Endothelial cell of hepatic sinusoid (primary cell): ENCODE data around the gene FHIT.

ENCODE experiments used
- in situ Hi-C: cut with HindIII; loops from 2 replicates; pipeline ENCODE4 v1.10.0; 2017; ENCODE audit warnings: low sequenced_read_pairs

Gene FHIT

DNA sequence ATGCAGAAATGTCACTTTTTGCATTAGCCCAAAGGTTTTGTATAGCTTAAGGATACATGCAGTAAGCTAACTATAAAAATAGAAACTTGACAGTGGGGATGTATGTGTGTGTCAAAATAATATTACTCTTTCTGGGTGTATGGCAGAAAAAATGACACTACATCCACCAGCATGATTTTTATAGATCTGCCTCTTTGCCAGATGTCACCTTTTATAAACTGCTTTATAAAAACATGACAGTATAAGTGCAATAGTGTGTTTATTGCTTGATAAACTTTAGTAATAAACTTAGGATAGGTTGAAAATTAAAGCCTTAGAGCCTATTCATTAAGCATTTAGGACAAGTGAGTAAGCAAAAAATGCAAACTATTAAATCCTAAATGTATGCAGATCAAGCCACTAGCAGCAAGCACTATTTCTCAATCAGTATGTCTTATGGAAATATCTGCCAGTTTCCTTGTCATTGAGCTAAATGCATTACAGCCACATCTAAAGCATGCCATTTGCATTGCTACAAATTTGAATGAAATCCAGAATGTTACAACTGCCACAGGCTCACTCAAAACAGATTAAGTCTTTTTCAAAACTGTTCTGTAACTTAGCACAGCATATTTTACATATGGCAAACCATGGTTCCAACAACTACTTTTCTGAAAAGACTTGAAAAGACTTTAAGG lies 935.0 kb downstream of the FHIT start:
- in situ Hi-C loops: no loop called here

DNA sequence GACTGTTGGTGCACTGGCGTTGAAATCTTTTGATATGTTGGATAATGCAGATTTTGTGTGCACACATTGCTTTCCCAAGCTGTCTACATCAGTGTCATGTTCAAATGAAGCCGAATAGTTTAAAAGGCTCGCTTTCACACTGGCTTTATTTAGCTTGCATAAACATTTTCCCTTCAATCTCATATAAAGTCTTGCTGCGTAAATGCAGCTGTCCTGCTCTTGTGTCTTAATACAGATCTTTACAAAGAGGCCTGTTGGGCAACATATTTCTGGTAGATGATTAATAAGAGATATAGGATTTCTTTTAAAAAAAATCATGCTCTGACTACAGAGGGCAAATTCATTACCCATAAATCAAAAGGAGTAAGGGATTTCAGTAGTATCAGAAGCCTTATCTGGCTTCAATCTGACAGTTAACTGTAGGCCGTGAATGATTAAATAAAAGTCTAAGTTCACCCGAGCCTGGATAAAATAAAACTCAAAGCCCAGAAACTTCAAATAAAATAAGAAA lies 937.2 kb downstream of the FHIT start:
- in situ Hi-C loops: no loop called here

DNA sequence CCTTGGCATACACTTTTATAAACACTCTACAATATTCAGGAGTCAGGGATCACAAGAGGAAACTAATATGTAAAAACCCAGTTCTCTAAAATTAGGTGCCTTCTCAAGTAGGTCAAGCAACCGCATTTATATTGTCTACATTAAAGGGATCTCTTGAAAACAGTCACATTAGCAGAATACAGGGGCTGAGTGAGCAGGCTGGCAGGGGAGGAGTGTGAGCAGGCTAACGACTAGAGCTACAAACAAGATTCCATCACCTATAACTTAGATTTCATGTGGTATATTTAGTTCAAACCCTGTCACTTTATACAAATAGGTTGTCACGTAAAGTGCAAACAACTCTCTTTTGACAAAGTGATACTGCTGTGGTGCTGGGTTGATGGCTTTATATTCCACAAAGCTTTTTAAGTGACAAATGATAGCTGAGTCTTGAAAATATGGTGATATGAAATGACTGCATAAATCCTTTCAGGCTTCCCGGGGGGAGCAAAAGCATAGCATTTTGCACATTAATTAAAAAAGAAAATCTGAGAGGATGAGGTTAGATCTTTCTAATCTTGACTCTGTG lies 937.9 kb downstream of the FHIT start:
- in situ Hi-C loops: no loop called here

DNA sequence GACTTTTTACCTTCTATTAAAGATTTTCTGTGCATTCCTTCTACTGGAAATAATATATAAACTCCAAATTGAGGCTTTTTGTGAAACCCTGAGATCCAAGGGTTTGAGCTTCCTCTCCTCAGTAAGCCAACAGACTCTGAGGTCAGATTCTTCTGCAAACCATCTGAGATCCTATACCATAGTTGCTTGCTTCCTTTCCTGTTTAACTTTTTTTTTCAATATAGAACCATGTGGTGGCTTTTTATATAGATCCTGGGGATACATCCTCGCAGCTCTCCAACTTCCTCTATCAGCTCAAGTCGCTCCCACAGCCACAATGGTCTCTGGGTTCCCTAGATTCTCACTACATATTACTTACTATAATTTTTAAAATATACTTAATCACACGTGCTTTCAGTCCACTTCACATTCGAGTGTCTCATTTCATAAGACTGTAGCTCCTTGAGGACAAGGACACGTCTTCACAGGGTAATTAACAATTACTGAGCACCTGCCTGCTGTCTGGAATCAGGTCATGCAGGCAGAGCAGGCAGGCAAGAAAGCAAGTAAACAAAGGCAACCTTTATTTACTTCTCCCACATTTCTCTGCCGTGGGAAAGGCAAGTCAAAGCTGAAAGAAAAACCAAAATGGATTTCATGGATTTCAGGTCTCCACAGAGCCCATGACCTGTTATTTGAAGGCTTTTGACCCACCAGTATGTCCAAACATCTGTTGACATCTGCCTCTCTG lies 941.5 kb downstream of the FHIT start:
- in situ Hi-C loops: no loop called here

DNA sequence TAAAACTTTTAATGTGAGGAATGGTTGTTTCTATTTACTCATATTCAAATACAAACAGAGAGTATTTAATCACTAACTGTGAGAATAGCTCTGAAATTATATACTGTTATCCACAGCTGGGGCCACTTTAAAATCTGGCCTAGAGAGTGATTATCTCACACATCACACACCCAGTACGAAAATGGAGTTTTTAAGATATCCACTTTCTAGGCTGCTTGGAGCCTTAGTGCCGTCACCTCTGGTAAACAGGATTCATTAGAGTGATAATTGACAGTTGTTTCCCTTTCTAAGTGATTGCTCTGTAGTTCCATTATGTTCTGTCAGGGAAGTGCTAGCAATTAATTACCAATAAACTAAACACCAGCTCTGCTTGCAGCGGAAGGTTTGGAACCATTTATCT lies 942.4 kb downstream of the FHIT start:
- in situ Hi-C loops: no loop called here

DNA sequence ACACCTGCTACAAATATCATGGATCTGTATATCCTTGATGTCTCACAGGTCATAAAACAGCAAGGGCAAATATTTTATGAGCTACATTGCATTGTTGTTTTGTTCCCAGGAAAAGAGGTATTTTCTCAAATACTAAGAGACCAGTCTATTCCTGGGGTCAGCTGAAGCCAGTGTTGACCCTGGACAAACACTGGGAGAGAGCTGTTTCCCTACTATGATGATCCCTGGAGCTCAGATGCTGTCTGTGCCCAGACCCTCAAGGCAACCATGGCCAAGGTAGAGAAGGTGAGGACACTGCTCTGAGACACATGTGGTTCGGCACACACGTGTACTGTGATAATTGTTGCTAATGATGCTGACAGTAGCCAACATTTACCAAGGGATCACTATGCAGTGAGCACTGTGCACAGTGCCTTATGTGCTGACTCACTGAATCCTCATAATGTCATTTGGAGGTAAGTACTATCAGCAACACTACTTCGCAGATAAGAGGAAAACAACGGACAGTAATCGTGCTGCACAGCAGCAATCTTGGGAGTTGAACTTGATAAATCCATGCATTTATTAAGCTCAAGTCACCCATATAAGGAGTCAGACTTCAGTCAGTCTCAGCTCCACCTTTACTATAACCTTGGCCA lies 943.6 kb downstream of the FHIT start:
- in situ Hi-C loops: no loop called here

DNA sequence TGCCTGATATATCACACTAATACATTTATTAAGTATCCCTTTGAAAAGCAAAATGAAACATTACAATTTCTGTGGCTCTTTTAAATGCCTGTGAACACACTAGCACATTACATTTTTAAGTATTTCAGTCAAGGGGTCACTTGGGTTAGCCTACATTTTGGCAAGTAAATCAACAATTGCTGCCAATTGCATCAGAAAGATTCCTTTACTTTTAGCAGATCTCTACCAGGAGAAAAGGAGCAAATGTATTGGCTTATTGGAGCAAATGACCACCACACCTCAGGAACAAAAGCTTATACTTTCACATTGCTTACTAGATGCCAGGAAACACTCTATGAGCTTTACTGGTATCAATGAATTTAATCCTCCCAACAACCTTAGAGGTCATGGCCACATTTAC lies 947.1 kb downstream of the FHIT start:
- in situ Hi-C loops: no loop called here

DNA sequence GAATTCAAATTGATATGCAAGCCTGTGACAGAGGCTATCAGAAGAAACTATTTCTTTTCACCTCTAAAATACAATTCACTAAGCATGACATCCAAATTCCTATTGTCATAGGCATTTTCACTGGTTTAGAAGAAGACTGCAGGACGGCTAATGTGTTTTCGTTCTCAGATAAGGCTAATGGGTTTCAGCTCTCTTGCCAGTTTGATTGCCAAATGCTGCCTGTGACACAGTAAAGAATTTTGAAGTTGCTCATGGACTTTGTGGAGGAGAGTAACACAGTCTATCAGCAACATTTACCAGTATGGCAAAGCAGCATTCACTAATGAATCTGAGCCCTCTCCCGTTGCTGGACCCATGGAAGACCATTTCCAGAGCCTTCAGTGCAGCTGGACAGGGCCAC lies 948.1 kb downstream of the FHIT start:
- in situ Hi-C loops: no loop called here

DNA sequence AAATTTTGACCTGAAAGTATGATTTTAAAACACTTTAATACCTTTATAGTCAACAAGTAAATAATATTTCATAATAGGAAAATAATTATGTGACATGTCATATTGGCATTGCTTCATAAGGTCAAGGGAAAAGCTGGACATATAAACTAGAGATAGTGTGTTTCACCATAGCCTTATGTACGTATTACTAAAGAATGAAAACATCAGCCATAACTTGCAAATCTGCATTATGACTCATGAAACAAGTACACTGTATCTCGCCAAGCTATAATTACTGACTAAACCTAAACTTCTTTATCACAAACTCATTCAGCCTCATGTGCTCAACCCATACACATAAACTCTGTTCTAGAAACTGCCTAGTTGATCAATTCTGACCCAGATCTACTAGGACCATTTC lies 950.1 kb downstream of the FHIT start:
- in situ Hi-C loops: no loop called here

DNA sequence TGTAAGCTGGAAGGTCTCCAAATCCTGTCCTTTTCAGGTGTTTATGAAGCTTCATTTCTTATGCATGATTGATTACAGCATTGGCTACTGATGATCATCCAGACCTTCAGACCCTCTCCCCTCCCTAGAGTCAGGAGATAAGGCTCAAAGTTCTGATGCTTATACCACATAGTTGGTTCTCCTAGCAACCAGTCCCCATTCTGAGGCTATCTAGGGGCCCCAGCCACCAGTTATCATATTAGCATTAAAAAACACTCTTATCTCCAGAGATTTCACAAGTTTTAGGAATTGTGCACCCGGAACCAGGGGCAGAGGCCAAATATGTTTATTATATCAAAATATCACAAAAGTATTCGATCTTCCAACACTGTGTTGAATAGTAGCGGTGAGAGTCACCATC lies 953.1 kb downstream of the FHIT start:
- in situ Hi-C loops: no loop called here

DNA sequence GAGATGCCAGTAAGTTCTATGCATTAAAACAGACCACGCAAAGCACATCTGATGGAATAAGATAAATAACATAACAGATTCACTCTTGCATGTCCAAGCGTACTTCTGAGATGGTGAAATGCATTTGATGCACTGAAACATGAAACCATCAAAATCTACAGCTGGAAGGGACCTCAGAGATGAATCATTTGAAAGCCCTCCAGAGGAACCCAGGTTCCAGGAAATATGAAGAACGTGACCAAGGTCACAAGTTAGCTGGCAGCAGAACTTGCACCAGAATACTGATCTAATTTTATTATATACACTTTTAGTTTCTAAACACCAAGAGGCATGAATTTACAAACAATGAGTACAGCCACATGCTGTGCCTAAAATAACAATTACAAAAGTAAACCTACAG lies 957.1 kb downstream of the FHIT start:
- in situ Hi-C loops: no loop called here

DNA sequence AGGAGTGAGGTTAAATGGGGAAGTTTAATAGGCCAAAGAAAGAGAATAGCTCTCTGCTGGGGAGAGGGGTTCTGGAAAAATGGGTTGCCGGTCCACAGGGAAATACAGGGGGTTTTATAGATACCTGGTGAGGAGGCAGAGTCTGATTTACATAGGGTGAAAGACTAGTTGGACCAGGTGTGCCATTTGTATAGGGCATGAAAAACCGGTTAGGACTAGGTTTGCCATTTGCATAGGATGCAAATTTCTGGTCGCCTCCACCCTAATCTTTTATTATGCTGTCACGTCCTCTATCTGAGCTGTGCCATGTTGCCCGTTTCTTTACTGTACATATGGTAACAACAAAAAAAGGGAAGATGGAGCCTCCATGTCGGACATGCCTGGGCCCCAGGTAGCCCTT lies 960.1 kb downstream of the FHIT start:
- in situ Hi-C loops: no loop called here

DNA sequence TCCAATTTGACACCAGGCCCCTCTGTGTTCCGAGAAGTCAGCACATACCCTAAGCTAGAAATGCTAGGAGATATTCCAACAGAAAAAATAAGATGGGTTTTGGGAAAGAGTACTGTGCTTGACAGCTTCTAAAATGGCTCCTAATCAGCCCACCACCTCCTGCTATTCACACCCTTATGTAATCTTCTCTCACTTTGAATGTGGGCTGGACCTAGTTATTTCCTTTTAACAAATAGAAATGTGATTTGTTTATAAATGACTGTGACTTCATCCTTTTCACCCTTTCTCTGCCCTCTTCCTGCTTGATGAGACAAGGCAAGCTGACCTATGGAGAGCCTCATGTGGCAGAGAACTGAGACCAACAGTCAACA lies 961.1 kb downstream of the FHIT start:
- in situ Hi-C loops: no loop called here

DNA sequence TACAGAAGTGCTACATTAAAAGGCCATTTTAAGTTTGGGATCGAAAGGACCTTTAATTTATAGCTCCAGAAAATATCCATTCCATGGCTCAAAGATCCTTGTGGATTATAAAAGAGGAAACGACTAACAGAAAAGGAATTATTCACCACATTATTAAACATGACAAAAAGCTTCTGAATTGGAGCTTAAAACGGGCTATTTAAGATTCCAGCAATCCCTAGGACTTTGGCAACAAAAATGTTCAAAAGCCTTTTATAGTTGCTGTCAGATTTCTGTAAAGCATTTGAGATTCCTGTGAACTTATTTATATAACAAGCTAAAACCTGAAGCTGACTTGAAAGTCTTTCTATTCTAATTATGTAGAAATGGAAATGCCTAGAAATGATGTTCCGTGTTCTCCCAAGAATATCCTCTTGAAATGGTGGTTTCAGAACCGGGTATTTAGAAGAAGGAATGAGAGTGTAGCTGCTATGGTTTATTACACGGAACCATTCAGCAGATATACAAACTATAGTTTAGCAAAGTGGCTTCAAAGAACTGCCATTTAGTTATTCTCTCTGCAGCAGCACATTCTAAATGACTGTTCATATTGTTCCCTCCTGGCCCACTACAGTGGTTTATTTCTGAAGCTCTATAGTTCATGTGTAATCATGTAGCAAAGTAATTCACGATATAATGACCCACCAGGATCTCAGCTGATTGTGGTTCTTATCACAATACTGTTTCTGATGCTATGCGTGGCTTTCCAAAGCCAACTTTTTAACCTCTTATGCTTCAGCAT lies 961.7 kb downstream of the FHIT start:
- in situ Hi-C loops: no loop called here

DNA sequence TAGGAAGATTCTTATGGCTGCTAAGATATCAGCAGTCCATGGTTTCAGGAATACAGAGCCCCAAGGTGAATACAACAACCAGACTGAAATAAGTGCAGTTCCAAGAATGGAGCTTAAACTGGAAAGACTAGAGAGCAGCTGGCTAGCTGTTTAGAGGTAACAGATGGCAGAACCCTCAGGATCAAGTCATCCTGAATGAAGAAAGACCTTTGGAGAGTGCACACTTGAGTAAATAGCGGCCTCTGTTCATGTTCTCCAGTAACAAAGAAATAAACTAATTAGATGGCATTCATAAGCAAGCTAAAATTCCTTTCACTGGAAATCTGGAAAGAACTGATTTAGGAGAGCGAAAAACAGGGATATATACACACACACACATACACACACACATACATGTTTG lies 968.4 kb downstream of the FHIT start:
- in situ Hi-C loops: no loop called here

DNA sequence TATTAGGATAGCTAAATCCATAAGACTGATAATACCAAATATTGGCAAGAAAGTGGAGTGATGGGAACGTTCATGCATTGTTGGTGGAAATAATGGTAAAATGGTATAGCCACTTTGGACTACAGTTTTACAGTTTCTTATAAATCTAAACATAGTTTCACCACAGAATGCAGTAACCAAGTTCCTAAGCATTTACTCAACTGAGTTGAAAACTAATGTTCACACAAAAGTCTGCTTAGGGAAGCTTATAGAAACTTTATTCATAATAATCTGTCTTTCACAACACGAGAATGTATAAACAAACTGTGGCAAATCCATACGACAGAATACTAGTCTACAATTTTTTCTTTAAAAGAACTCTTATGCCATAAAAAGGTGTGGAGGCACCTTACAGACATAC lies 969.3 kb downstream of the FHIT start:
- in situ Hi-C loops: no loop called here

DNA sequence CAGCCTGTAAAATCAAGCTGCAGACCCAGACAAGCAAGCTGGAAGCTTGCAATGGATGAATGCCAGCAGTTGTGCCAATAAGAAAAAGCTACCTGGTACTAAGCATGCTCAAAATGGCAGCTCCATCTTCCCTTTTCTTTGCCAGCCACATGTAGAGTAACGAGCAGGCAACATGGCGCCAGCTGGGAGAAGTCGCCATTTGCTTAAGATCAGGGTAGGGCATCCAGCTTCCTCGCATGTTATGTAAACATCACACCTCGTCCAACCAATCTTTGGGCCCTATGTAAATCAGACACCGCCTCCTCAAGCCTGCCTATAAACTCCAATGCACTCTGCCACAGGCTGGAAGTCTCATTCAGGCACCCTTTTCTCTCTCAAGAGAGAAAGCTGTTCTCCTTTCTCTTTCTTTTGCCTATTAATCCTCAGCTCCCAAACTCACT lies 973.9 kb downstream of the FHIT start:
- in situ Hi-C loops: no loop called here

DNA sequence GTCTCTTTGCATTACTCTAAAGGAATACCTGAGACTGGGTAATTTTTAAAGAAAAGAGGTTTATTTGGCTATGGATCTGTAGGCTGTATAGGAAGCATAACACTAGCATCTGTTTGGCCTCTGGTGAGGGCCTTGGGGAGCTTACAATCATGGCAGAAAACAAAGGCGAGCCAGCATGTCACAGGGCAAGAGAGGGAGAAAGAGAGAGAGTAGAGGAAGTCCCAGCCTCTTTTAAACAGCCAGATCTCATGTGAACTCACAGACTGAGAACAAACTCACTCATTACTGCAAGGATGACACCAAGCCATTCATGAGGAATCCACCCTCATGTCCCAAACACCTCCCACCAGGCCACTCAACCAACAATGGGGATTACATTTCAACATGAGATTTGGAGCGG lies 974.6 kb downstream of the FHIT start:
- in situ Hi-C loops: no loop called here

DNA sequence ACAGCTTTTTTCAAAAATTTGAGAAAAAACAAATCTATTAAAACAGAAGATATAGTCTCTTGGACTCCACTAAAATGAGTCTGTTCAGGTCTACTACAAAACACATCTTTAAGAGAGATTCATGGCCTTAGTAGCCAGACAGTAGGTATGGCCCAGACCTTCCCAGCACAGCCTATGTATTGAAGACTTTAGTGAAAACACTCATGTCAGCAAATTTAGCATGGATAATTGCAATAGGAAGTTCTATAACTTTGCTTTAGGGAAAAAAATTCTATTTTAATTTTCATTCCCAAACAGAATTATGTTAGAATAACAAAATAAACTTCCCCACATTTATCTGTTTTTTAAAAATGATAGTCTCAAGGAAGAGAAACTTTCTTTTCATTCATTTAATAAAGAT lies 976.6 kb downstream of the FHIT start:
- in situ Hi-C loops: no loop called here

DNA sequence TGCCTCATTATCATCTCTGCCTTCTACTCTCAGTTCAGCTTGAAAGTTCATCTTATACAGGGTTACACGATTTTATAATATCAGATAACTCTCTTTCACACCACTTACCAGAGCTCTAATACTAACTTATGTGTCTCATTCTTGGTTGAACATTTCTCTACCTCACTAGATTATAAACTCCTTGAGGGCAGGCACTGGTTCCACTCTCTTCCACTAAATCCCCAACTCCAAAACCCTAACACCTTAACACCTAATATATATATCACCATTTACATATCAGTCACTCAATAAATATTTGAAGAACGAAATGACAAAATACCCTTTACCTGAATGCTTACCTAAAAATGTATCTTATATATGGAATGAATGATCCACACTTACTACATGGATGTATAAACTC lies 977.2 kb downstream of the FHIT start:
- in situ Hi-C loops: no loop called here

DNA sequence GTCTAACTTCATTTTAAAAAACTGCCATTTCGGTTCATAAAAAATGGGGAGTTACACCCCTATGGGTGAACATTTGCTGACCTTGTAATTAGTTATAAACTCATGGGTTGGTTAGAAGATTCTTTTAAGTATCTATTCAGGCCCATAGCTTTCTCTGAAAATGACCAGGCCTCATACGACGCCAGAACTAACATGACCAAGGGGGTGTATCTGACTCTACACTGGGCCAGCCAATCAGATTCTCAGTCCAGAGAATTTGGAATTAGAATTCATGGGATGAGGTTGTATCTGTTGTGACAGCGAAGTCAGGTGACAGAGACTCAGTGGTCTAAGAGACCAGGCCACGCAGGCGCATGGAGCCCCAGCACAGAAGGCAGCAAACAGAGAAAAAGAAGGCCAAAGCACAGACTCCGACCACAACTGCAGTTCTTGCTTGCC lies 981.4 kb downstream of the FHIT start:
- in situ Hi-C loops: no loop called here
